ENCODE data around the gene NUMBL. TPM values are rescaled to one million over a fixed set of nuclear protein-coding genes. Genes with fewer than 3 reads are reported as not detected.

The NUMBL gene
- total RNA-seq, 1 experiment from 2014 or later = 14.5 TPM

DNA sequence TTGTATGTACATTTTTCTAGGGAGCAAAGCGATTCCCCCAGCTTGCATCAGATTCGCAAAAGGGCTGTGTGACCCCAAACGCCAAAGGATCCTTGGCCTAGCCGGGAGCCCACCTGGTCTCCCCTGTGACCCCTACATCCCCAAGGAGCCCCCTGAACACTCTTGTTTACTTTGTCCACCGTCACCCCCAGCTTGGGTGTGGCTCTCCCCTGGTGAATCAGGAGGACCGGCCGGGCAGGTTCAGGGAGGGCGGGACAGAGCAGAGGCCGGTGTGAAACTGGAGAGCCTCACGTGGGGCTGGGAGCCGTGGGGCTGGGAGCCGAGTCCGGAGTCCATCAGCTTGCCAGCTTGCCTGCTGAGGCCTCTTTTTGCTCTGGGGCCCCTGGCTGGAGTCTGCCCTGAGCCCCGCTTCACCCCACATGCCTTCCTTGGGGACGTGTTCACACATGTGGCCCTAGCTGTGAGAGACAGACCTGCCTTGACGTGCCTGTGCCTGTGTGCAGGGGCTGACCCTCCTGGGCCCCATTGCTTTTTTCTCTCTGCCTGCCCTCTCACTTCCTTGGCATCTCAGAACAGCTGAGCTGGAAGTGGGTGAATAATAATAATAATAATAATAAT is 28.4 kb upstream of the NUMBL start:
- TF ChIP-seq EZH2 (IDR thresholded peaks at IDR 0.05; ENCODE audit: low read length, unreplicated experiment) = no peak
- Histone ChIP-seq H2AFZ (ENCODE audit: low read length) (no peak overlapping the region), H3F3A (ENCODE audit: low read length, unreplicated experiment) (no peaks in the 10 kb centered on the region), H3K9me3 (ENCODE audit: low read length) (no peaks in the 10 kb centered on the region), H3K4me1 (ENCODE audit: insufficient read depth, low read length) (peaks cover 35% of the 10 kb centered on the region), H3K27me3 (ENCODE audit: low read length) (no peaks in the 10 kb centered on the region), H3K36me3 (ENCODE audit: low read depth, low read length) (no peaks in the 10 kb centered on the region), H3K79me2 (ENCODE audit: low read length) (peaks cover 66% of the 10 kb centered on the region), H4K20me1 (ENCODE audit: low read length) (peaks cover 23% of the 10 kb centered on the region), H3K9ac (ENCODE audit: low read length) (peak overlapping the region; percentile 99), H3K4me3 (ENCODE audit: low read length) (peak overlapping the region; percentile 99), H3K4me2 (ENCODE audit: low read length) (peak overlapping the region; percentile 95), H3K9me2 (replicated peaks; ENCODE audit: low read length) (no peaks in the 10 kb centered on the region), H3K27ac (ENCODE audit: low read length) (peak overlapping the region; percentile 100)
- CTCF ChIA-PET = no interaction called here
- ATAC-seq (peak; percentile 16), DNase-seq (peak; percentile 72)
- BruUV-seq (replicated peaks) = no TSS peak
- intact Hi-C loops (cut with micrococcal nuclease) = loop anchor here (5.0 kb wide), 1 partner anchor 57 kb away; no protein-coding TSS in a partner anchor
- POLR2A ChIA-PET (ENCODE audit: unreplicated experiment) = no interaction called here

DNA sequence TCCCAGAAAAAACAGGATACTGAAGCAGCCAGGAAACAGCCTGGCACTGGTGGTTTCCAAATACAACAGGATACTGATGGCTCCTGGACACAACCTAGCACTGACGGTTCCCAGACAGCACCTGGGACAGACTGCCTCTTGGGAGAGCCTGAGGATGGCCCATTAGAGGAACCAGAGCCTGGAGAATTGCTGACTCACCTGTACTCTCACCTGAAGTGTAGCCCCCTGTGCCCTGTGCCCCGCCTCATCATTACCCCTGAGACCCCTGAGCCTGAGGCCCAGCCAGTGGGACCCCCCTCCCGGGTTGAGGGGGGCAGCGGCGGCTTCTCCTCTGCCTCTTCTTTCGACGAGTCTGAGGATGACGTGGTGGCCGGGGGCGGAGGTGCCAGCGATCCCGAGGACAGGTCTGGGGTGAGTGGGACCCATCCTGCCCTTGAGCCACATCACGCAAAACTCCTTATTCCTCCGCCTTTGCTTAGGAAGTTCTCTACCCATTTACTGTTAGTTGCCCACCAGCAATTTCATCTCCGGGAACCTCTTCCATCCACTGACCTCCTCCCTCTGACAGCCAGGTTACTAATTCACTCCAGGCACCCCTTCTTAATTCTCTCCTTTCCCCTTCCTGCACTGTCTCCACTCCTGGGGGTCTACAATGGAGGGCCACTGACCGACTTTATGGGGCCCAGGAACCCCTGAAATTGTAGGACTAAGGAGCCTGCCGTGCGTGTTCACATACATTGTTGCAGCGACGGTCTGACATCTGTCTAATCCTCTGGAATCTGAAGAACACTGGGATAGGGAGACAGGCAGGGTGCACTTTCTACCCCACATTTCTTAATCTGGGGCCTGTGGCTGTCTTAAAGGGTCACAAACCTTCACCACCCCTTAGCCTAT is 27.7 kb upstream of the NUMBL start:
- H3K4me2 ChIP-seq (ENCODE audit: low read length) = peak overlapping the region; percentile 95
- H3K9me3 ChIP-seq (ENCODE audit: low read length) = no peaks in the 10 kb centered on the region
- H2AFZ ChIP-seq (ENCODE audit: low read length) = no peak overlapping the region
- TF ChIP-seq, protein P1, sequence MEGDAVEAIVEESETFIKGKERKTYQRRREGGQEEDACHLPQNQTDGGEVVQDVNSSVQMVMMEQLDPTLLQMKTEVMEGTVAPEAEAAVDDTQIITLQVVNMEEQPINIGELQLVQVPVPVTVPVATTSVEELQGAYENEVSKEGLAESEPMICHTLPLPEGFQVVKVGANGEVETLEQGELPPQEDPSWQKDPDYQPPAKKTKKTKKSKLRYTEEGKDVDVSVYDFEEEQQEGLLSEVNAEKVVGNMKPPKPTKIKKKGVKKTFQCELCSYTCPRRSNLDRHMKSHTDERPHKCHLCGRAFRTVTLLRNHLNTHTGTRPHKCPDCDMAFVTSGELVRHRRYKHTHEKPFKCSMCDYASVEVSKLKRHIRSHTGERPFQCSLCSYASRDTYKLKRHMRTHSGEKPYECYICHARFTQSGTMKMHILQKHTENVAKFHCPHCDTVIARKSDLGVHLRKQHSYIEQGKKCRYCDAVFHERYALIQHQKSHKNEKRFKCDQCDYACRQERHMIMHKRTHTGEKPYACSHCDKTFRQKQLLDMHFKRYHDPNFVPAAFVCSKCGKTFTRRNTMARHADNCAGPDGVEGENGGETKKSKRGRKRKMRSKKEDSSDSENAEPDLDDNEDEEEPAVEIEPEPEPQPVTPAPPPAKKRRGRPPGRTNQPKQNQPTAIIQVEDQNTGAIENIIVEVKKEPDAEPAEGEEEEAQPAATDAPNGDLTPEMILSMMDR (conservative IDR thresholded peaks at IDR 0.05; ENCODE audit: low read depth, low read length) = no peak
- TF ChIP-seq EZH2phosphoT487 (IDR thresholded peaks at IDR 0.05; ENCODE audit: borderline replicate concordance, low read length) = no peak
- no peaks in the 10 kb centered on the region for H3K9me2 ChIP-seq (replicated peaks; ENCODE audit: low read length)
- no peaks in the 10 kb centered on the region for H3F3A ChIP-seq (ENCODE audit: low read length, unreplicated experiment)
- ChIA-PET CTCF (no interaction called here), POLR2A (ENCODE audit: unreplicated experiment) (no interaction called here)
- no peaks in the 10 kb centered on the region for H3K27me3 ChIP-seq (ENCODE audit: low read length)
- peak overlapping the region; percentile 99 for H3K4me3 ChIP-seq (ENCODE audit: low read length)
- peak overlapping the region; percentile 100 for H3K27ac ChIP-seq (ENCODE audit: low read length)
- no peaks in the 10 kb centered on the region for H3K36me3 ChIP-seq (ENCODE audit: low read depth, low read length)
- DNase-seq (peak; percentile 26), ATAC-seq (no peak)
- peak overlapping the region; percentile 99 for H3K9ac ChIP-seq (ENCODE audit: low read length)
- H3K79me2 ChIP-seq (ENCODE audit: low read length) = peaks cover 58% of the 10 kb centered on the region
- peaks cover 35% of the 10 kb centered on the region for H3K4me1 ChIP-seq (ENCODE audit: insufficient read depth, low read length)
- H4K20me1 ChIP-seq (ENCODE audit: low read length) = peaks cover 23% of the 10 kb centered on the region
- BruUV-seq (replicated peaks) = no TSS peak
- intact Hi-C loops (cut with micrococcal nuclease) = loop anchor here (2.0 to 5.0 kb wide), 2 partner anchors 33 to 56 kb away; partner anchors contain the start of genes ACTMAP and SNRPA

DNA sequence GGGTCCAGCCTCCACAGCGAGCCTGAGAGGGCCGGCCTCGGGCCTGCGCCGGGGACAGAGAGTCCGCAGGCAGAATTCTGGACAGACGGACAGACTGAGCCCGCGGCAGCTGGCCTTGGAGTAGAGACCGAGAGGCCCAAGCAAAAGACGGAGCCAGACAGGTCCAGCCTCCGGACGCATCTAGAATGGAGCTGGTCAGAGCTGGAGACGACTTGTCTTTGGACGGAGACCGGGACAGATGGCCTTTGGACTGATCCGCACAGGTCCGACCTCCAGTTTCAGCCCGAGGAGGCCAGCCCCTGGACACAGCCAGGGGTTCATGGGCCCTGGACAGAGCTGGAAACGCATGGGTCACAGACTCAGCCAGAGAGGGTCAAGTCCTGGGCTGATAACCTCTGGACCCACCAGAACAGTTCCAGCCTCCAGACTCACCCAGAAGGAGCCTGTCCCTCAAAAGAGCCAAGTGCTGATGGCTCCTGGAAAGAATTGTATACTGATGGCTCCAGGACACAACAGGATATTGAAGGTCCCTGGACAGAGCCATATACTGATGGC is 27.0 kb upstream of the NUMBL start:
- Histone ChIP-seq H3K9me2 (replicated peaks; ENCODE audit: low read length) (no peaks in the 10 kb centered on the region), H3F3A (ENCODE audit: low read length, unreplicated experiment) (no peaks in the 10 kb centered on the region), H3K4me1 (ENCODE audit: insufficient read depth, low read length) (peaks cover 33% of the 10 kb centered on the region), H3K4me3 (ENCODE audit: low read length) (peak overlapping the region; percentile 99), H3K27ac (ENCODE audit: low read length) (peak overlapping the region; percentile 100), H3K4me2 (ENCODE audit: low read length) (peak overlapping the region; percentile 95), H4K20me1 (ENCODE audit: low read length) (peaks cover 23% of the 10 kb centered on the region), H3K36me3 (ENCODE audit: low read depth, low read length) (no peaks in the 10 kb centered on the region), H3K79me2 (ENCODE audit: low read length) (peaks cover 53% of the 10 kb centered on the region), H2AFZ (ENCODE audit: low read length) (no peak overlapping the region), H3K27me3 (ENCODE audit: low read length) (no peaks in the 10 kb centered on the region), H3K9ac (ENCODE audit: low read length) (peak overlapping the region; percentile 99), H3K9me3 (ENCODE audit: low read length) (no peaks in the 10 kb centered on the region)
- no peak for ATAC-seq
- no peak for TF ChIP-seq EZH2 (IDR thresholded peaks at IDR 0.05; ENCODE audit: low read length, unreplicated experiment)
- TF ChIP-seq, protein P1 (conservative IDR thresholded peaks at IDR 0.05; ENCODE audit: low read depth, low read length) = no peak
- TF ChIP-seq EZH2phosphoT487 (IDR thresholded peaks at IDR 0.05; ENCODE audit: borderline replicate concordance, low read length) = no peak
- ChIA-PET POLR2A (ENCODE audit: unreplicated experiment) (interaction anchor here (0.5 kb wide), 1 partner anchor 251 kb away, joined by 4 read pairs; no protein-coding TSS in a partner anchor), CTCF (interaction anchor here (0.5 kb wide), 1 partner anchor 35 kb away, joined by 6 read pairs; no protein-coding TSS in a partner anchor)
- intact Hi-C loops (cut with micrococcal nuclease) = loop anchor here (2.0 to 5.0 kb wide), 2 partner anchors 33 to 55 kb away; partner anchors contain the start of genes ACTMAP and SNRPA
- BruUV-seq (replicated peaks) = TSS peak; percentile 60
- DNase-seq = no peak

Measured in PC-3 (cell line).